Measurements from ENCODE around the gene UNC5A.

The UNC5A gene

DNA sequence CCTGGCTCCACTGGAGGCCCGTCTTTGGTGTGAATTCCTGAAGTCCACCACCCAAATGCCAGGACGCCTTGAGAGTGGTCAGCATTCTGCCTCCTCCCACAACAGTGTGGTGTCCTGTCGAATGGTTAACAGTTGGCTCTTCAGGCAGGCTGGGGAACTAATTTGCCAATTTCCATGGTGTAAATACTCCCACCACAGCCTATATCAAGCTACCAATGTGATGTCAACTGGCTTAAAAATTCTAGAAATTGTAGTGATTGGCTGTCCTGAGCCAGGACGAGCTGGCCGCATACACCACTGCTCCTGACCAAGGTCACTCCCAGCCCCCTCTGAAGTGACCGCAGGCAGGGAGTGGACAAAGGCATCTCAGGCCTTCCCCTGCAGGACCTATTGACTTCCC is 11.1 kb downstream of the UNC5A start:
- DNase-seq = no peak

DNA sequence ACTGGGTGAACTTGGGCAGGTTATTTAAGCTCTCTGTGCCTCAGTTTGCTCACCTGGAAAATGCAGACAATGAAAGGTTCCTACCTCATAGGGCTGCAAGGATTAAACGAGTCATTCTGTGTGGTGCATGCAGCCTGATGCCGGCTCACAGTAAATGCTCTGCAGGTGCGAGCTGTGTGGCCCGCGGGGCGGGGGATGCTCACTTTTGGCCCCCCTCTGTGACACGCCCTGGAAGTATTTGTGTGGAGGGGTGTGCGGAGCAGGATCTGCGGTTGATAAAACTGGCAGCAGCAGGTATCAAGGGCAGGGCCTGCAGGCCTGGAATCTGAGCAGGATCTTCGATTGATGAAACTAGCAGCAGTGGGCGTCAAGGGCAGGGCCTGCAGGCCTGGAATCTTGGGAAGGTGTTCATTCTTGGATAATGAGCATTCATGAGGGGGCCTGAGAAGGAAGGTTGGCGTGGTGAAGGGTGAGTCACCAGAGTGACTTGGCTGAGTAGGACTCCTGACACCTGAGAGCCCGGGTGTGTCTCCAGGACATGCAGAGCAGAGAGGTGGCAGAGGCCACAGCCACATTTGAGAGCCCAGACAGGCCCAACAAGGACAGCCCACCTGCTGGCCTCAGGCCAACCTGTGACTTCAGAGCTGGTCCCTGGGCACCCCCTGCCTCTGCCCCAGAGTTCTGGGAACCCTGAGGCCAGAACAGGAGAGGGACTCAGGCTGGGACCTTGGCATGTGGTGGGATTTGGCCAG is 11.9 kb downstream of the UNC5A start:
- no peak for DNase-seq

- DNase-seq = no peak
Observed at GRCh38 chr5:176822793-176823481, 12.6 kb downstream of the UNC5A start.

DNA sequence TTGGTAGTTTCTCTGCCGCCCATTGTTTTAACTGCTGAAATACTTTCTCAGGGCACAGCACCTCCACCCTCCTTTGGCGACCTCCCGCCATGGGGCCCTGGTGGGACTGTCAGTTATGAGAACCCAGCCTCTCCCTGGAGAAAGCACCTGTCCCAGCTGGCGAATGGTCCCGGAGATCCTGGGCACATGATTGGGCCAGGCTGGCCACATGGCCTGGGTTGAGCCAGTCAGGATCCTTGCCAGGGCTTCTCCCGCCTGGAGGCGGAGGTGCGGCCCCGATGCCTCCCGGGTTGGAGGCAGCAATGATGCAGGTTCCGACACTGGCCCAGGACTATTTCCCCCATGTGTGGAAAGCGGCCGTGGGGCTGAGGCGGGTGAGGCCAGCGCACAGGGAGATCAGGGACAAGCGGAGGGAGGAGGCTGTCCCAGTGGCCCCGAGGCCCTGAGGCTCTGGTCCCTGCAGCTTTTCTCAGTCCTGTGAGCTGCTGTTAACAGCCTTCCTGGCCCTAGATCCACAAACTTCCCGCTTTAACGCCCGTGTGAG is 13.6 kb downstream of the UNC5A start:
- no peak for DNase-seq

DNA sequence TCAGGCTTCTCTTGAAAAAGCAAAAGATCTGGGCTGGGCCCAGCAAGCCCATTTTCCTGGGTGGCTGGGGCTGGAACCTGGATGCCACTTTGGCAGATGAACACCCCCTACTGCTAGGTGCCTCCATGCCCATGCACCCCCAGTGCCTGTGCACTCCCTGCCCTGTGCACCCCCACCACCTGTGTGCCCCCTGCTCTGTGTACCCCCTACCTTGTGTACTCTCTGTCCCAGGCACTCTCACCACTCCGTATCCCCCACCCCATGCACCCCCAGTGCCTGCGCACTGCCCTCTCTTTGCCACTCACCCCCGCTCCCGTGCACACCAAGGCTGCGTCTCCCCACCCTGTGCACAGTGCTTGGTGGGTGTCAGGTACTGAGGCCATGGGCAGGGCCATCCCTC is 14.2 kb downstream of the UNC5A start:
- no peak for DNase-seq

GRCh38 chr5:176825234-176825633 is 14.9 kb downstream of the UNC5A start:
- DNase-seq = no peak

GRCh38 chr5:176825957-176826356 is 15.6 kb downstream of the UNC5A start:
- DNase-seq = no peak

GRCh38 chr5:176827736-176828414 is 17.5 kb downstream of the UNC5A start:
- no peak for DNase-seq

DNA sequence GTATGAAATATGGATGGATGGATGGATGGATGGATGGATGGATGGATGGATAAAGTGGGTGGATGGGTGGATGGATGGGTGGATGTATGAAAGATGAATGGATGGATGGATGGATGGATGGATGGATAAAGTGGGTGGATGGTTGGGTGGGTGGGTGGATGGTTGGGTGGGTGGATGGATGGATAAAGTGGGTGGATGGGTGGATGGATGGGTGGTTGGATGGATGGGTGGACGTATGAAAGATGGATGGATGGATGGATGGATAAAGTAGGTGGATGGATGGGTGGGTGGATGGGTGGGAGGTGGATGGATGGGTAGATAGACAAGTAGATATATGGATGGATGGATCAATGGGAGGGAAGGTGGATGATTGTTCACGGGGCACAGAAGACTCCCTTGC is 19.0 kb downstream of the UNC5A start:
- no peak for DNase-seq

- no peak for DNase-seq
Observed at GRCh38 chr5:176830422-176830994, 20.1 kb downstream of the UNC5A start.

GRCh38 chr5:176830995-176831423 is 20.6 kb downstream of the UNC5A start:
- DNase-seq = no peak

- DNase-seq = no peak
Observed at GRCh38 chr5:176831425-176831824, 21.1 kb downstream of the UNC5A start.

DNA sequence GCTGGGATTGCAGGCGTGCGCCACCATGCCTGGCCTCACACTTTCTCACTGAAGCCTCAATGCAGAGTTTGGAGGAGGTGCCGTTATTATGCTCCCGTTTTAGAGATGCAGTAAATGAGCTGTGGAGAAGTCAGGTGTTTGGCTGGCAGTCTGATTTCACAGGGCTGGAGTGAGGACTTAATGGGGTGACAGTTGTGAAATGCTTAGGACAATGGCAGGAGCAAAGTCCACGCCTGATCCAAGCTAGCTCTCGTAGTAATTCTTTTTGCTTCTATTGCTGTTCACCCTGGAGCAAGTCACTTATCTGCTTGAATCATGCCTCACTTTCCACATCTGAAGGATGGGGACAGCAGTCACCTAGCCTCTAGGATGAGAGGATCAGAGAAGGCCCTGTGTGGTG is 21.8 kb downstream of the UNC5A start:
- DNase-seq = no peak

DNA sequence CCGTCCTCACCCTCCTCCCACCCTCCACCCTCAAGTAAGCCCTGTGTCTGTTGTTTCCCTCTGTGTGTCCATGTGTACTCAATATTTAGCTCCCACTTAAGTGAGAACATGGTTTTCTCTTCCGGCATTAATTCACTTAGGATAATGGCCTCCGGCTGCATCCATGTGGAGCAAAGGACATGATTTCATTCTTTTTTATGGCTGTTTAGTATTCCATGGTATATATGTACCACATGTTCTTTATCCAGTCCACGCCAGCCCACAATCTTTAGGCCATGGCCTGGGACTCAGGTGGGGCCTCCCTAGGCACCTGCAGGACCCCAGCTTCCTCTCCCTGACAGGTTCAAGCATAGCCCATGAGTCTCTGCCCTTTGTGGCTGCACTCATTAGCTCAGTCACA is 22.9 kb downstream of the UNC5A start:
- no peak for DNase-seq

DNA sequence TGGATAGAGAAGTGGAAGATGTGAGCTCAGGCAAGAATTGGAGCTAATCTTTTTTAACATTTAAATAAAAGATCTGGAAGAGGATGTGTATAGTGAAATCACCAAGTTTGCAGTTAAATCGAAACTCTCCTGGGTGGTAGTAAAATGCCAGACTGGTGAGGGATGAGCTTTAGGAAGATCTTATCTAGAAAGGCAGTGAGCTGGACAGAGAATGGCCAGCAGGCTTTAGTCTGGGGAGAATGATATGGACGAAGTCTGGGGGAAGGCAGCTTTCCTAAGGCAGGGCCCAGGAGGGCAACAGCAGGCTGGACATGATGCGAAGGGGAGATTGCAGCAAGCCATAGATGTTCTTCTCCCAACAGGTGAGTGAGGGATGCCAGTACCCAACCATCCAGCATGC is 25.6 kb downstream of the UNC5A start:
- DNase-seq = no peak

DNA sequence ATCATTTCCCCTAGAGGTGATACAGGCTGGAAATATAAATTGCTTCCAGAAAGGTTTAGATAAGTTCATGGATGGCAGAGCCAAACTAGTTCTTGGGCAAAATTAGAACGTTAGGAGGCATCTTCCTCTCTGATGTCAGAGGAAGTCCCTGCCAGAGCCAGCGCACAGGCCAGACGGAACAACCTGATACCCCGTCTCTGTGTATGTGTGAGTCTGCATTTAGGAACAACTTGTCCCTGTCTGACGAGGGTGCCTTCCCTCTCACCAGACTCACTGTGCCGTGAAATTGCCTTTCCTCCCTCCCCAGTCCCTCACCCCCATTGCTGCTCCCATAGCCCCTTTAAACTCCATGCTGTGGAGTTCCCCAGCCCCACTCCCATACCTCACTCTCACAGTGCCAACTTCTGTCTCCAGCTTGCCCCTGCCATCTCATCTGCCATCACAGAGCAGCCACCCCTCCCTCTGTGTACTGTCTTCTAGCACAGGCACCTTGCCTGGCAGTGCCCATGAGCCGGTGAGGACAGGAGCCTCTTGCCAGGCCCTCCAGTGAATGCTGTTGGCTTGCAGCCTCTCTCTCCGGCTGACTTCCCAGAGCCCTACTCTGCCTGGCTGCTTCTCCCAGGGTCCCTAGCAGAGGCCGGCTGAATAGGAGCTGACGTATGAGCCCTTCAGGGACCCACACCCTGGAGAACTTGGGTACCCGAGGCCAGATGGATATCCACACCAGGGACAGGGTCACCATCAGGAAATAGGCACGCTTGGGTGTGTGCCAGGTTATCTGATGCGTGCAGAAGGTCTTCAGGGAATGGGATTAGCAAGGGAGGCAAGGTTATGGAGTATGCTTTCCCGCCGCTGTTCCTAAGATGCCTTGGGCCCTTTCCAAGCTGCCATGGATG is 26.7 kb downstream of the UNC5A start:
- no peak for DNase-seq

DNA sequence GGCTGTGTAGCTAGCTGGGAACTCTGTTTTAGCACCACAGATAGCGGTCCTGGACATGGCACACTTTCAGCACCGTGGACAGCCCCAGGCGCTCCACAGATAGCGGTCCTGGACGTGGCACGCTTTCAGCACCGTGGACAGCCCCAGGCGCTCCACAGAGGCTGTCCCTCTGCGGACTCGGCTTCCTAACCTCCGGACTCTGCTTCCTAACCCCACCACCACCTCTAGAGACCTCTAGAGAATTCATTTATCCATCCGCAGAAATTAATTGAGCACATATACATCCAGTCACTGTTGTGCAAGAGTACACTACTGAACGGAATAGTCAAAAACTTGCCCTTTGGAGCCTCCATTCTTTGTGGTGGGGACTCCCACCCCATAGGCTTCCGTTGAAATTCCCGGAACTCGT is 27.4 kb downstream of the UNC5A start:
- DNase-seq = peak; percentile 88 to 95 (median 90)

- no peak for DNase-seq
Observed at GRCh38 chr5:176843673-176844072, 33.3 kb downstream of the UNC5A start.

DNA sequence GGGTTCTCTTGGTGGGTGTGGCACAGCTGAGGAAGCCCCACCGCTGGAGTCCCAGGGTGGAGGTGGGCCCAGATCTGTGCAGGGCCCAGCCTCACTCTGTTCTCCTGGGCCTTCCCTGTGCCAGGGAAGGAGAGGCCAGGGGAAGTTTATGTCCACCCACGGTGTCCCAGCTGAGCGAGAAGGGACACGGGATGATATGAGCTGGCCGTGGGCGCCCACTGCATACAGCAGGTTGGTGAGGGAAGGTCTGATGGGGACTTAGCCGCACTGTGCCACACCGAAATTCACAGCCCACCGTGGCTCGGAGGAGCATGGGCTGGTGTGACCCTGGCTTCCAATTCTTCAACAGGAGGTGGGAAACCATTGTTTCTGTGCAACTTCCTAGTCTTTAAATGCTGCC is 33.9 kb downstream of the UNC5A start:
- peak in 2 of 4 experiments; percentile 23 to 32 for DNase-seq

- no peak for DNase-seq
Observed at GRCh38 chr5:176844706-176845391, 34.5 kb downstream of the UNC5A start.

- DNase-seq = no peak
Observed at GRCh38 chr5:176845392-176845713, 35.0 kb downstream of the UNC5A start.

Data from suppressor macrophage (primary cell).